ENCODE data around the gene ADH5.
"Not testable (repeated sequence)": the region's sequence is repeated elsewhere in the genome, so short reads cannot be mapped to it uniquely, and the experiment has no call there.

DNA sequence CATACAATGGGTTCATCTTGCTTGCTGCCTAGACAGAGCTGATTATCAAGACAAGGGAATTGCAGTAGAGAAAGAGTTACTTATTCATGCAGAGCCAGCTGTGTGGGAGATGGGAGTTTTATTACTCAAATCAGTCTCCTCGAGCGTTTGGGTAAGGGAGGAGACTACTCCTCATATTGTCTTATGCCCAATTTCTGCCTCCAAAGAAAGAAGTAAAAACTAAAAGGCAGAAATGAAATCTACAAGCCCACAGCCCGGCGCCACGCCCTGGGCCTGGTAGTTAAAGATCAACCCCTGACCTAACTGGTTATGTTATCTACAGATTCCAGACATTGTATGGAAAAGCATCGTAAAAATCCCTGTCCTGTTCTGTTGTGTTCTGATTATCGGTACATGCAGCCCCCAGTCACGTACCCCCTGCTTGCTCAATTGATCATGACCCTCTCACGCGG, 64.8 kb downstream of the ADH5 start:
- TF ChIP-seq, protein P1, sequence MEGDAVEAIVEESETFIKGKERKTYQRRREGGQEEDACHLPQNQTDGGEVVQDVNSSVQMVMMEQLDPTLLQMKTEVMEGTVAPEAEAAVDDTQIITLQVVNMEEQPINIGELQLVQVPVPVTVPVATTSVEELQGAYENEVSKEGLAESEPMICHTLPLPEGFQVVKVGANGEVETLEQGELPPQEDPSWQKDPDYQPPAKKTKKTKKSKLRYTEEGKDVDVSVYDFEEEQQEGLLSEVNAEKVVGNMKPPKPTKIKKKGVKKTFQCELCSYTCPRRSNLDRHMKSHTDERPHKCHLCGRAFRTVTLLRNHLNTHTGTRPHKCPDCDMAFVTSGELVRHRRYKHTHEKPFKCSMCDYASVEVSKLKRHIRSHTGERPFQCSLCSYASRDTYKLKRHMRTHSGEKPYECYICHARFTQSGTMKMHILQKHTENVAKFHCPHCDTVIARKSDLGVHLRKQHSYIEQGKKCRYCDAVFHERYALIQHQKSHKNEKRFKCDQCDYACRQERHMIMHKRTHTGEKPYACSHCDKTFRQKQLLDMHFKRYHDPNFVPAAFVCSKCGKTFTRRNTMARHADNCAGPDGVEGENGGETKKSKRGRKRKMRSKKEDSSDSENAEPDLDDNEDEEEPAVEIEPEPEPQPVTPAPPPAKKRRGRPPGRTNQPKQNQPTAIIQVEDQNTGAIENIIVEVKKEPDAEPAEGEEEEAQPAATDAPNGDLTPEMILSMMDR (IDR thresholded peaks at IDR 0.05), result not testable (repeated sequence)
- not testable (repeated sequence) for TF ChIP-seq EZH2 (IDR thresholded peaks at IDR 0.05; ENCODE audit: borderline replicate concordance, insufficient read depth, low read depth, low read length, poor library complexity, severe bottlenecking)
